ENCODE measurements around the gene PSPC1. TPM values are rescaled to one million over a fixed set of nuclear protein-coding genes. Genes with fewer than 3 reads are reported as not detected.
A peak's percentile ranks its signal among the peaks of the same experiment; 100 is the strongest.
"Not testable (repeated sequence)": the region's sequence is repeated elsewhere in the genome, so short reads cannot be mapped to it uniquely, and the experiment has no call there.

PSPC1 gene
- total RNA-seq, 1 donor from 2014 or later, result 35.1 TPM

- Mint-ChIP-seq H3K4me1 (ENCODE audit: low read depth) (peaks cover 6% of the 10 kb centered on the region), H3K9me3 (ENCODE audit: low read depth) (no peaks in the 10 kb centered on the region), H3K36me3 (ENCODE audit: low read depth) (peaks cover 4% of the 10 kb centered on the region), H3K27ac (ENCODE audit: unreplicated experiment) (peak overlapping the region; percentile 1), H3K27me3 (ENCODE audit: low read depth) (no peaks in the 10 kb centered on the region), H3K4me3 (ENCODE audit: unreplicated experiment) (no peak overlapping the region)
- DNase-seq (ENCODE audit: low spot score), result no peak
- TF ChIP-seq CTCF (IDR thresholded peaks at IDR 0.05), result no peak
Measured at GRCh38 chr13:19720039-19720438, 62.7 kb downstream of the PSPC1 start.

GRCh38 chr13:19713186-19713965, 69.4 kb downstream of the PSPC1 start:
- H3K27me3 Mint-ChIP-seq (ENCODE audit: low read depth), result no peaks in the 10 kb centered on the region
- no peak overlapping the region for H3K4me3 Mint-ChIP-seq (ENCODE audit: unreplicated experiment)
- H3K9me3 Mint-ChIP-seq (ENCODE audit: low read depth), result no peaks in the 10 kb centered on the region
- no peak for DNase-seq (ENCODE audit: low spot score)
- H3K4me1 Mint-ChIP-seq (ENCODE audit: low read depth), result peaks cover 23% of the 10 kb centered on the region
- H3K27ac Mint-ChIP-seq (ENCODE audit: unreplicated experiment), result peak overlapping the region; percentile 91
- no peak for TF ChIP-seq CTCF (IDR thresholded peaks at IDR 0.05)
- H3K36me3 Mint-ChIP-seq (ENCODE audit: low read depth), result no peaks in the 10 kb centered on the region

- not testable (repeated sequence) for H3K4me3 Mint-ChIP-seq (ENCODE audit: unreplicated experiment); H3K36me3 Mint-ChIP-seq (ENCODE audit: low read depth)
- H3K4me1 Mint-ChIP-seq (ENCODE audit: low read depth), result peaks cover 23% of the 10 kb centered on the region
Measured at GRCh38 chr13:19709782-19710181, 73.0 kb downstream of the PSPC1 start.

GRCh38 chr13:19709039-19709438, 73.7 kb downstream of the PSPC1 start:
- H3K9me3 Mint-ChIP-seq (ENCODE audit: low read depth); H3K4me3 Mint-ChIP-seq (ENCODE audit: unreplicated experiment); H3K27ac Mint-ChIP-seq (ENCODE audit: unreplicated experiment); DNase-seq (ENCODE audit: low spot score); H3K27me3 Mint-ChIP-seq (ENCODE audit: low read depth); H3K36me3 Mint-ChIP-seq (ENCODE audit: low read depth): not testable (repeated sequence)
- peaks cover 19% of the 10 kb centered on the region for H3K4me1 Mint-ChIP-seq (ENCODE audit: low read depth)

More at GRCh38 chr13:19709782-19710181, 73.0 kb downstream of the PSPC1 start:
- H3K27me3 Mint-ChIP-seq (ENCODE audit: low read depth); H3K9me3 Mint-ChIP-seq (ENCODE audit: low read depth); DNase-seq (ENCODE audit: low spot score); H3K27ac Mint-ChIP-seq (ENCODE audit: unreplicated experiment): not testable (repeated sequence)

- H3K4me3 Mint-ChIP-seq (ENCODE audit: unreplicated experiment); DNase-seq (ENCODE audit: low spot score); H3K27me3 Mint-ChIP-seq (ENCODE audit: low read depth); H3K27ac Mint-ChIP-seq (ENCODE audit: unreplicated experiment); H3K36me3 Mint-ChIP-seq (ENCODE audit: low read depth); H3K9me3 Mint-ChIP-seq (ENCODE audit: low read depth): not testable (repeated sequence)
- peaks cover 18% of the 10 kb centered on the region for H3K4me1 Mint-ChIP-seq (ENCODE audit: low read depth)
Measured at GRCh38 chr13:19704256-19704655, 78.5 kb downstream of the PSPC1 start.

GRCh38 chr13:19701619-19702018, 81.1 kb downstream of the PSPC1 start:
- Mint-ChIP-seq H3K27ac (ENCODE audit: unreplicated experiment) (peak overlapping the region; percentile 78), H3K4me1 (ENCODE audit: low read depth) (peaks cover 21% of the 10 kb centered on the region)
- H3K4me3 Mint-ChIP-seq (ENCODE audit: unreplicated experiment); DNase-seq (ENCODE audit: low spot score); H3K9me3 Mint-ChIP-seq (ENCODE audit: low read depth); H3K27me3 Mint-ChIP-seq (ENCODE audit: low read depth); H3K36me3 Mint-ChIP-seq (ENCODE audit: low read depth): not testable (repeated sequence)

GRCh38 chr13:19700963-19701362, 81.8 kb downstream of the PSPC1 start:
- not testable (repeated sequence) for H3K27ac Mint-ChIP-seq (ENCODE audit: unreplicated experiment); DNase-seq (ENCODE audit: low spot score); H3K27me3 Mint-ChIP-seq (ENCODE audit: low read depth); H3K36me3 Mint-ChIP-seq (ENCODE audit: low read depth); H3K4me3 Mint-ChIP-seq (ENCODE audit: unreplicated experiment); H3K9me3 Mint-ChIP-seq (ENCODE audit: low read depth)
- peaks cover 24% of the 10 kb centered on the region for H3K4me1 Mint-ChIP-seq (ENCODE audit: low read depth)

GRCh38 chr13:19695829-19696228, 86.9 kb downstream of the PSPC1 start:
- Mint-ChIP-seq H3K9me3 (ENCODE audit: low read depth) (no peaks in the 10 kb centered on the region), H3K4me3 (ENCODE audit: unreplicated experiment) (no peak overlapping the region), H3K27me3 (ENCODE audit: low read depth) (no peaks in the 10 kb centered on the region), H3K4me1 (ENCODE audit: low read depth) (peaks cover 32% of the 10 kb centered on the region), H3K27ac (ENCODE audit: unreplicated experiment) (no peak overlapping the region), H3K36me3 (ENCODE audit: low read depth) (peaks cover 9% of the 10 kb centered on the region)
- no peak for DNase-seq (ENCODE audit: low spot score)
- TF ChIP-seq CTCF (IDR thresholded peaks at IDR 0.05), result no peak
